Measurements from ENCODE around the gene TRAM2. TPM values are rescaled to one million over a fixed set of nuclear protein-coding genes. Genes with fewer than 3 reads are reported as not detected.

TRAM2 gene
- total RNA-seq, 2 experiments from 2014 or later: 7.1 to 7.6 TPM

GRCh38 chr6:52538252-52538900 is 38.5 kb downstream of the TRAM2 start:
- no peak overlapping the region for H3K4me3 Mint-ChIP-seq
- H3K27ac Mint-ChIP-seq: no peak overlapping the region
- no peak for ATAC-seq (ENCODE audit: poor library complexity)
- DNase-seq: no peak
- peaks cover 56% of the 10 kb centered on the region for H3K4me1 Mint-ChIP-seq (ENCODE audit: low read depth)
- no peak for TF ChIP-seq CTCF (IDR thresholded peaks at IDR 0.05)
- no peak overlapping the region for H3K4me3 ChIP-seq (ENCODE audit: low read length)
- no peaks in the 10 kb centered on the region for H3K27me3 ChIP-seq (ENCODE audit: control insufficient read depth in 1 of 2, insufficient read depth in 2 of 2, low read length in 2 of 2)
- H3K9me3 Mint-ChIP-seq: no peaks in the 10 kb centered on the region
- POLR2A ChIA-PET: no interaction called here
- intact Hi-C loops (cut with DNase I, micrococcal nuclease): no loop called here
- H3K36me3 Mint-ChIP-seq (ENCODE audit: low read depth): peaks cover 18% of the 10 kb centered on the region
- H3K27me3 Mint-ChIP-seq: no peaks in the 10 kb centered on the region
- H3K27ac ChIP-seq (ENCODE audit: low read depth in 1 of 2, low read length in 2 of 2): no peak overlapping the region
- peaks cover 30% of the 10 kb centered on the region for H3K4me1 ChIP-seq (ENCODE audit: insufficient read depth, low read length)
- H3K36me3 ChIP-seq (ENCODE audit: insufficient read depth, low read length): peaks cover 9% of the 10 kb centered on the region
- CTCF ChIA-PET: no interaction called here
- no peaks in the 10 kb centered on the region for H3K9me3 ChIP-seq (ENCODE audit: control insufficient read depth in 1 of 2, insufficient read depth in 1 of 2, low read length in 2 of 2)

- Mint-ChIP-seq H3K27me3 (no peaks in the 10 kb centered on the region), H3K4me3 (no peak overlapping the region), H3K27ac (no peak overlapping the region), H3K9me3 (no peaks in the 10 kb centered on the region), H3K36me3 (ENCODE audit: low read depth) (peaks cover 18% of the 10 kb centered on the region), H3K4me1 (ENCODE audit: low read depth) (peaks cover 56% of the 10 kb centered on the region)
- ATAC-seq (ENCODE audit: poor library complexity) (no peak), DNase-seq (peak in 1 of 14 experiments; percentile 20)
- Histone ChIP-seq H3K27ac (ENCODE audit: low read depth in 1 of 2, low read length in 2 of 2) (no peak overlapping the region), H3K4me1 (ENCODE audit: insufficient read depth, low read length) (peaks cover 30% of the 10 kb centered on the region), H3K9me3 (ENCODE audit: control insufficient read depth in 1 of 2, insufficient read depth in 1 of 2, low read length in 2 of 2) (no peaks in the 10 kb centered on the region), H3K36me3 (ENCODE audit: insufficient read depth, low read length) (peaks cover 9% of the 10 kb centered on the region), H3K4me3 (ENCODE audit: low read length) (no peak overlapping the region), H3K27me3 (ENCODE audit: control insufficient read depth in 1 of 2, insufficient read depth in 2 of 2, low read length in 2 of 2) (no peaks in the 10 kb centered on the region)
- intact Hi-C loops (cut with DNase I, micrococcal nuclease): no loop called here
- ChIA-PET POLR2A (no interaction called here), CTCF (no interaction called here)
- no peak for TF ChIP-seq CTCF (IDR thresholded peaks at IDR 0.05)
Observed at GRCh38 chr6:52537001-52537753, 39.7 kb downstream of the TRAM2 start.

- Histone ChIP-seq H3K27me3 (ENCODE audit: control insufficient read depth in 1 of 2, insufficient read depth in 2 of 2, low read length in 2 of 2) (no peaks in the 10 kb centered on the region), H3K4me1 (ENCODE audit: insufficient read depth, low read length) (peaks cover 30% of the 10 kb centered on the region), H3K9me3 (ENCODE audit: control insufficient read depth in 1 of 2, insufficient read depth in 1 of 2, low read length in 2 of 2) (no peaks in the 10 kb centered on the region), H3K36me3 (ENCODE audit: insufficient read depth, low read length) (peaks cover 9% of the 10 kb centered on the region), H3K27ac (ENCODE audit: low read depth in 1 of 2, low read length in 2 of 2) (no peak overlapping the region), H3K4me3 (ENCODE audit: low read length) (no peak overlapping the region)
- no peaks in the 10 kb centered on the region for H3K9me3 Mint-ChIP-seq
- CTCF ChIA-PET: interaction anchor here (0.9 kb wide), 1 partner anchor 20 kb away, joined by 3 read pairs; no protein-coding TSS in a partner anchor
- intact Hi-C loops (cut with DNase I, micrococcal nuclease): no loop called here
- H3K27me3 Mint-ChIP-seq: no peaks in the 10 kb centered on the region
- POLR2A ChIA-PET: no interaction called here
- H3K4me3 Mint-ChIP-seq: no peak overlapping the region
- no peak for DNase-seq
- no peak for ATAC-seq (ENCODE audit: poor library complexity)
- H3K36me3 Mint-ChIP-seq (ENCODE audit: low read depth): peaks cover 18% of the 10 kb centered on the region
- H3K4me1 Mint-ChIP-seq (ENCODE audit: low read depth): peaks cover 56% of the 10 kb centered on the region
- no peak overlapping the region for H3K27ac Mint-ChIP-seq
- TF ChIP-seq CTCF (IDR thresholded peaks at IDR 0.05): no peak
Observed at GRCh38 chr6:52536424-52536916, 40.4 kb downstream of the TRAM2 start.

All from CD4-positive, alpha-beta T cell (primary cell).